Activated gamma-delta T cell (primary cell): ENCODE data around the gene CCNY.
"Not testable (repeated sequence)": the region's sequence is repeated elsewhere in the genome, so short reads cannot be mapped to it uniquely, and the experiment has no call there.

Source experiments
- DNase-seq: peaks from one replicate; lab custom pipeline; 2025; lab: John Stamatoyannopoulos, UW

Gene CCNY

GRCh38 chr10:35354257-35354656 lies 17.9 kb downstream of the CCNY start:
- not testable (repeated sequence) for DNase-seq

DNA sequence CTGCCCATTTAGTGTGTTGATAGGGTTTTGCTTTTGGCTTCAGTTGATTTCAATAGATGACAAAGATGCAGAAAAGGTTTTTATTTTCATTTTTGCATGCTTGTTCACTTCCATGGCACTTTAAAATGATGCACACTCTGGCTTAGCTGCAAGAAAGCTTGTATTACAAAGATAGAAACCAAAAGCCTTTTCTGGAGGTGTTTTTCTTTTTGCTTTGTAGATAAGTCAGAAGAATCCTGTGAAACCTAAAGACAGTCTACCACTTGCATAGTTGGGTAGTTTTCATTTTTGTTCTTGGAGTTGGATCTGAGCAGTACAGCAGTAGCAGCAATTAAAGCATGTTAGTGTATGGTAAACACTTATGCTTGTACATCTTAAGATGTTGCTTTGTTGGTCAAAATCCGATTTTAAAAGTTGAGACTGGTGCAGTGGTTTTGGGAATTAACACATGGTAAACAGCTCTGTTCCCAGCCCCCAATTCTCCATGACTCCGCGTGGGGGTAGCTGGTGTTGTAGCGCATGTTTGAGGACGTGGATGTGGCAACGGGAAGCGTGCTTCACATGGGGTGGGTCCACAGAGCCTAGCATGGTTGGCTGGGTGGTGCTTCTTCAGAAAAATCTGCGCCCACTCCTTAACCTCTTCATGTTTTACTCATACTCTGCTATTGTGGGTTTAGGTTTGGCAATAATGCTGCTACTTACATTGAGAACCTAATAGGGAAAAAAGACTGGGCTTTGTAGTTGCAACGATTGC lies 19.8 kb downstream of the CCNY start:
- no peak for DNase-seq

- DNase-seq = no peak
Observed at GRCh38 chr10:35356725-35357092, 20.4 kb downstream of the CCNY start.

GRCh38 chr10:35359056-35359455 lies 22.7 kb downstream of the CCNY start:
- DNase-seq = no peak

- no peak for DNase-seq
Observed at GRCh38 chr10:35359873-35360272, 23.6 kb downstream of the CCNY start.

GRCh38 chr10:35362701-35363350 lies 26.5 kb downstream of the CCNY start:
- DNase-seq = no peak

- DNase-seq = no peak
Observed at GRCh38 chr10:35363587-35363986, 27.3 kb downstream of the CCNY start.

GRCh38 chr10:35364808-35365207 lies 28.5 kb downstream of the CCNY start:
- DNase-seq = no peak

GRCh38 chr10:35365994-35366393 lies 29.7 kb downstream of the CCNY start:
- DNase-seq = no peak

- DNase-seq = no peak
Observed at GRCh38 chr10:35367107-35367859, 31.0 kb downstream of the CCNY start.

GRCh38 chr10:35367982-35368381 lies 31.7 kb downstream of the CCNY start:
- DNase-seq = no peak

GRCh38 chr10:35368485-35369048 lies 32.3 kb downstream of the CCNY start:
- DNase-seq = no peak

DNA sequence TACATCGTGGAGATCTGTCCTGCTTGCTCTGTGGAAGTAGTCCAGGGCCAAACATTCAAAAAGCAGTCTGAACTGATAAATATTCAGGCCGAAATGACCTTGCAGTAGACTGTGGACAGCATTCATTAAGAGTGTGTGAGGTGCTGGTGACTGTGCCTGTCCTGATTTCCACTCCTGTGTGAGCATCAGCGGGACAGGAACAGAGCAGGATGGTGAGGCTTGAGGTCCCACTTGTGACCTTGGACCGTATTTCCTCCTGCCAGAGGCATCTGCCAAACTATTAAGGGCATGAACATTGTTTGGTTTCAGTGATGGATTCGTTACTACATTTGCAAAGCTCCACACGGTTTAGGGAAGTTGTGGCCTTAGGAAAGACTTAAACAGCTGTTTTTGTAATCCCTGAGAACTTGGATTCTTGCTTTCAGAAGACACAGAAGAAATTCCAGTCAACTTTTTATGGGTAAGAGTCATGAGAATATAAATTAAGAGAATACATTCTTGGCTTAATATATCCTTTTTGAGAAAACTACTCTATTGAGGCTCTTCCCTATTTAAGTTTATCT lies 32.8 kb downstream of the CCNY start:
- no peak for DNase-seq

- no peak for DNase-seq
Observed at GRCh38 chr10:35371731-35372130, 35.4 kb downstream of the CCNY start.

GRCh38 chr10:35372329-35372728 lies 36.0 kb downstream of the CCNY start:
- no peak for DNase-seq

GRCh38 chr10:35375091-35375765 lies 38.9 kb downstream of the CCNY start:
- no peak for DNase-seq

- DNase-seq = no peak
Observed at GRCh38 chr10:35377050-35377728, 40.9 kb downstream of the CCNY start.

DNA sequence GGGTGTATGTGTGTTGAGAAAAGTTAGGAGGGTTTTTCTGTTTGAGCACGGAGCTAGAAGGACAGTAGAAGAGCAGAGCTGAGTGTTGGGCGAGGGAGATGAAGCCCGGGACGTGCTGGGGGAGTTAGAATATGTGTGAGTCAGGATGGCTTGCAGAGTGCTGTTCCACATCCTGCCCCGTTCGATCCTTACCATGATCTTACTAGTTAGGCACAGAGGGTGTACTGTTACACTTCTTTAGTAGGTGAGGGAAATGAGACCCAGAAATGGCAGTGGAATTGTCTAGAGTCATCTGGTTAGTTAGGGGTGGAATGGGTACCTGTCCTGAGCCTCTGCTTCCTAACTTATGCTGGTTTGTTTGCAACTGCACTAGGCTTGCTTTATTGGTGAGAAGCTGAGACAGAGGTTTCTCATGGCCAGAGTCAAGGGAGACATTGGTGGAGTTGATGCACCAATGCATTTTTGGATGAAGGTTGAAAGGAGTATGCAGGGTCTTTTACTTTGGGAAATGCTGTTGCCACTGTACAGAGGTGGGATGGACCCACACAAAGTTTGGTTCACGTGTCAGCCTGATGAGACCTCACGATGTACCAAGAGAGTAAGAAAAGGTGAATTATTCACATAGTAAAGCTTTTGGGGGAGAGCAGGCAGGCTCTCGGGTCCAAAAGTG lies 42.4 kb downstream of the CCNY start:
- no peak for DNase-seq

GRCh38 chr10:35379226-35380137 lies 43.2 kb downstream of the CCNY start:
- DNase-seq = no peak
